ENCODE results near the gene RPS21.

RPS21 gene

DNA sequence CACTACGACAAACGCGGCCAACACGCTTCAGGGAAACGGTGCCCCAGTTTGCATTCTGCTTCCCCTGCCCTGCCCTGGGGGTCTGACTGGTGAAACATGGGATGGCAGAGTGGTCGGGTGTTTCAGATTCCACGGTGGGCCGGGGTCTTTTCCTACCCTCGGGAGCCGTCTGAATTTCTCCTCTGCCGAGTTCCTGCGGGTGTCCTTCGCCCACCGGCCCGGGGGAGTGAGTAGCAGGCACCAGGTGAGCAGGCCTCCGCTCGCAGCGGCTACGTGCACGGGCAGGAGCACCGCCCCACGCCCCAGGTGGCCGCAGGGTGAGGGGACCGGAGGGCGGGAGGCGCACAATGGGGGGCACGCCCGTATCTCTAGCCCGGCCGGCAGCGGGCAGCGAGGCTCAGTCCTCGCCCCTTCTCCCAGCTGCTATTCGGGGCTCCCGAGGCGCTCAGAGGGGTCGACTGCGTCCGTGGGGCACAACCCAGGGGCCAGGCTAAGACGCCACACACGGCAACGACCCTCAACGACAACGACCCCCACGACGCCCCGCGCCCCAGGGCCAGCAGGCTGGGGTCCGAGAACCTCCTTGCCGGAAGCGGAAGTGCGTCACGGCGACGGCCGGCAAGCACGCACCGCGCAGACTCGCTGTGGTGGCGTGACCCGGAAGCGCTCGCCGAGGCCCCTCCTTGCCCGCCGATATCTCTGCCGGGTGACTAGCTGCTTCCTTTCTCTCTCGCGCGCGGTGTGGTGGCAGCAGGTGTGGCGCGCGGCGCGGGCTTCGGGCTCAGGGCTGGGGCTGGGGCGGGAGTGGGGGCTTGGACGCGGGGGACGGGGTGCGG lies at the start of gene RPS21:
TSS of gene RPS21 (plus strand) at position 721 of the 836 bp plus-strand sequence. CDS start 236 bp downstream, outside the sequence.
- peak; percentile 97 for DNase-seq

DNA sequence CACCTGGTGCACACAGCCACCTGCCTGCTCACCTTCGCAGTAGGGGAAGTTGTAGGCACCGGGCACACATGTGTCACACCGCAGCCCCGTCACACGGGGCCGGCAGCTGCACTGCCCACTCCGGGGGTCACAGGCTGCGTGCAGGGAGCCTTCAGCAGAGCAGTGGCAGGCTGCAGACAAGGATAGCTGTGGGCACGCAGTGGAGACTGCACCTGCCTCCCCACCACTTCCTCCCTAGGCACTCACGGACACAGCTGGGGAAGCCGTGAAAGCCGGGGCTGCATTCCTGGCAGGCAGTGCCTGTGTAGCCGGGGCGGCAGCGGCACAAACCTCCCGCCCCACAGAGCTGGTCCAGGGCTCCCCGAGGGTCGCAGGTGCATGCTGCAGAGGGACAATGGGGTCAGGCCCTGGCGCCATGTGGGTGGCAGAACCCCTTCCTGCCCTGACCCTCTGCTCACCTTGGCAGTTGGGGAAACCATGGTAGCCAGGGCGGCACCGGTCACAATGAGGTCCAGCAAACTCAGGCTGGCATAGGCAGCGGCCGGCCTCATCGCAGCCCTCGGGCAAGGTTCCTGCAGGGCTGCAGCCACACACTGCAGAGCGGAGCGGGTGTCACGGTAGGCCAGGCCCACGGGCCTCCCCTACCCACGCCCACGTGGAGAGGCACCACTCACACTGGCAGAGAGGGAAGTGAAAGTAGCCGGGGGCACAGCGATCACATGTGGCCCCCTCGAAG lies 49.2 kb upstream of the RPS21 start:
- no peak for DNase-seq

DNA sequence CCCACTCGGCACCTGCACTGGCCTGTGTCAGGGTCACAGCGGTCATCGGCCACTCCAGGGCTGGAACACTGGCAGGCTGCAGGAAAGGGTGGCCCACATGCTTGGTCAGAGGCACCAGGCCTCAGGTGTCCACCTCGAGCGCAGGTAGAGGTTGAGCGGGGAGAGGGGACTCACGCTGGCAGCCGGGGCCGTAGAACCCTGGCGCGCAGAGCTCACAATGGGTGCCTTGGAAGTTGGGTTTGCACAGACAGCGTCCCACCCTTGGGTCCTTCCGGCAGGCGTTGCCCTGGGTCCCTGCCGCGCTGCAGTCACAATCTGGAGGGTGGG lies 48.6 kb upstream of the RPS21 start:
- no peak for DNase-seq

DNA sequence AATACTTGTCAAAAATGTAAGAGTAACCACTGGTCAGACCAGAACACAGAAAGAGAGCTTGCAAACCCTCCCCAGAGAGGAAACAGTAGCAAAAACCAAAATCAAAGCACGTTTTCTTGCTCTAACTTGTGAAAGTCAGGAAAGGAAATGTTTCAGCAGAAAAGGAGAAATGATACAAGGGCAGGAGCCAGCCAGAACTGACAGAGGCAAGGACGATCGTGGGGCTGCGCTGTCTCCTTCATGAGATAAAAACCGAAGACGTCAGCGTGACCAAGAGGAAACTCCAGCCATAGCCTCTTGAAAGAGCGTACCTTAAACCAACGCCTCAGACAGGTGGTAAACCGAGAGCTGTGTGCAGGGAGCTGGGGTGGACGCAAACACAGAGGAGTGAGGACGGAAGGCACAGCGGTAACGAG lies 47.2 kb upstream of the RPS21 start:
- no peak for DNase-seq

DNA sequence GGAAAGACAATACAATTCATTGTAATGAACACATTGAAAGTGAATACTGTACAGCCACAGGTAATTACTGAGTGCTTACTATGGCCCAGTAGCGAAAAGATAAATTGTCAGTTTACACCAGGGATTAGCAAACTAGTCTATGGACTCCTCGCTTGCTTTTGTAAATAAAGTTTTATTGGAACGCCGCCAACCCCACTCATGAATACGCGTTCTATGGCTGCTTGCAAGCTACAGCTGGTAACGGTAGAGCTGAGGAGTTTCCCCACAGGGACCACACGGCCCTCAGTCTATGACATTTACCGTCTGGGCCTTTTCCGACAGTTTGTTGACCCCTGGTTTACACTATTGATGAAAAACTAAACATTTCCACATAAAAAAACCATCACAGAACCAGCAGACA lies 44.0 kb upstream of the RPS21 start:
- no peak for DNase-seq

DNA sequence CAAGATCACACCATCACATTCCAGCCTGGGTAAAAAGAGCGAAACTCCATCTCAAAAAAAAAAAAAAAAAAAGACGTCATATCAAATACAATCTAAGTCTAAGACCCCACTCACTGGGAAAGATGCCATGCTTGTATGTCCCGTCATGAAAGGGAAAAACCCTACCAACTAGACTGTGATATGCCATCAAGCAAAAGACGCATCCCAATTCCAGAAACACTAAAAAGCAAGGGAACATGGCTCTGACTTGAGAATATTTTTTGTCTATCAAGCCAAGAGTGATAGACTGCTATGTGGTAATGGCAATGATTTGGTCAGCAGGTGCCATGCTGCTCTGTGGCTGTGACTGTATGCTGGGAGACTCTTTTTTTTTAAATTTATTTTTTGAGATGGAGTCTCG lies 42.8 kb upstream of the RPS21 start:
- DNase-seq: no peak

DNA sequence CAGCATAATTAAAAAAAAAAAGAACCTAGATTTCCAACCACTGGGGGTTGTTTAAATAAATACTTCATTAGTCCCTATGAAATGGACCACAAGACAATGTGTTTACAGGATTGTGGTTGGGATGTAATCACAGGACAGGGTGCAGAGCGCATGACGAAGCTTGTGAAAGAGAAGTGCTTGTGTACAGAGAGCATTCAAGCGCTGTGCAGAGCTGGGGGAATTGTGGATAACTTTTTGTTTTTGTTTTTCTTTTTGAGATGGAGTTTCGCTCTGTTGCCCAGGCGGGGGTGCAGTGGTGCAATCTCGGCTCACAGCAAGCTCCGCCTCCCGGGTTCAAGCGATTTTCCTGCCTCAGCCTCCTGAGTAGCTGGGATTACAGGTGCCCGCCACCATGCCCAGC lies 42.1 kb upstream of the RPS21 start:
- no peak for DNase-seq

DNA sequence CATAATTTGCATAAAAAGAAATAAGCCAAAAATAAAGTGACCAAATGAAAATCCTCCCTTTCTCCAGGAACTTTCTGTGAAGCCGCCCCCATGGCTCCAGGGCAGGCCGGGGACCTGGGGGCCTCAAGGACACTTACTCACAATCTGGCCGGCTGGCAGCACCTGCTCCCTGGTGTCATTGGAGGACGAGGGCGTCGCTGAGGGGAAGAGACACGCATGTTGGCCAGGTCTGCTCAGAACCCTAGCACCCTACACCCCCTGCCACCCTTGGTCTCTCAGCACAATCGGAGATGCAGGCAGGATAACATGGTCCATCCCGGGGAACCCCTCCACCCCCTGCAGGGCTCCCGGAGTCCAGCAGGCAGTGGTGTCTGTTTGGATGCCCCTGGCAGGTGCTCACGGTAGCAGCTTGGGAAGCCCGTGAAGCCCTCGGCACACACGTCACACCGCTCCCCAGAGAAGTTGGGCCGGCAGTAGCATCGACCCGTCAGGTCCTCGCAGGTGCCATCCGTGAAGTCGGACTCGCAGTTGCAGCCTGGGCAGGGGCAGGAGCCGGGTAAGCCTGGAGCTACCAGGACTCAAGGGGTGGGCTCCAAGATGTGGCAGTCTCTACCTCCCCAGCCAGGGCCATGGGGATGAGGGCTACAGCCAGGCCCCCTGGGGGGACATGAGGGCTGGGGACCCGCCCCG lies 41.1 kb upstream of the RPS21 start:
- DNase-seq: no peak

DNA sequence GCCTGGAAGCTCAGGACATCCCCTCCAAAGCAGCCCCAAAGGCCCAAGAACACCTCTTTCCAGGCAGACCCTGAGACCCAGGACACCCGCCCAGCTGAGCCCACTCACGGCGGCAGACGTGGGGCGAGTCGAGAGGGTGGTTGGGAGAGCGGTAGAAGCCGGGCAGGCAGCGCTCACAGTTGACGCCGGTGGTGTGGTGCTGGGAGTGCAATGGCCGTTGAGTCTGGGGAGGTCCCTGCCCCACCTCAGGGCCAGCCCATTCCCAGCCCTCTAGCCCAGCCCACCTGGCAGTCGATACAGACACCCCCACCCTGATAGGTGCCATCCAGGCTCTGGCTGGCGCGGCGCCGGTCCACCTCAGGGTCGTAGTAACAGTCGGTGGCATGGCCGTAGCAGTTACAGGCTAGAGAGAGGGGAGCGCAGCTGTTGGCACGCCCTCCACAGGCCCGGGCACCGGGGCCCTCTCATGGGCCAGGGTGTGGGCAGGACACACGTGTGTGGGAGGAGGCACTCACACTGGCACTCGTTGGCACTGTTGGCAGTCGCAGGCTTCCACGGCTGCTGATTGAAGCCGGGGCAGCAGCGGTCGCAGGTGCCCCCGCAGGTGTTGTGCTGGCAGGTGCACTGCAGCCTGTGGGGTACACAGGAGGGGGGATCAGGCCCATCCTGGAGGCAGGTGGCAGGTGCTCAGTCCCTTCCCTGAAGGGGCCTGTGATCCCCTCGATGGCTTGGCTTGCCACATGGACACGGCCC lies 40.3 kb upstream of the RPS21 start:
- DNase-seq: no peak

DNA sequence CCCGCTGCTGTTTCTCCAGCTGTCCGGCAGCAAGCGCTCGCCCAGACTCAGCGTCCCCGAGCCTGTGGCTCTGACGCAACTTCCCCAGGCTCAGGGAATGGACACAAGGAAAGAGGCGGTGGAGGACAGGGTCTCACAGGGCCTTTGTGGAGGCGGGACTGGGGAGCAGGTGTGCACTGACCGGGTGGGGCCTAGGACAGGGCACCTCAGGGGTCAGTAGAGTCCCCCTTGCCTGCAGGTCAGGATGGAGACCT lies 39.8 kb upstream of the RPS21 start:
- no peak for DNase-seq

DNA sequence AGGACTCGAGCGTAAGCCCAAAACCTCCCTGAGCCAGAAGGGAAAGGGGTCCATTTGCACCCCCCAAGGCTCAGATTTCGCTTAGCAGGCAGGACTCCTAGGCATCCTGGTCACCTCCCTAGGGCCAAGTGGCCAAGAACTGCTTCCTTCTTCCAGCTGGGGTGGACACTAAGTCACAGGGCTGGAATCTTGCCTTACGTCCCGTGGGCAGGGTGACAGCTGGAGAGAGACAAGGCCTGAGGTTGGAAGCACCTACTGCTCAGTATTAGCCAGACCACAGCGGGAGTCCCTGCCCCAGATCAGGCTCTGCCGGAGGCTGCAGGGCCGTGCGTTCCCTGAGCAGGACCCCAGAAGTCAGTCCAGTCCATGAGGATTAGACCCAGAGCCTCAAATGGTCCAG lies 39.5 kb upstream of the RPS21 start:
- no peak for DNase-seq

DNA sequence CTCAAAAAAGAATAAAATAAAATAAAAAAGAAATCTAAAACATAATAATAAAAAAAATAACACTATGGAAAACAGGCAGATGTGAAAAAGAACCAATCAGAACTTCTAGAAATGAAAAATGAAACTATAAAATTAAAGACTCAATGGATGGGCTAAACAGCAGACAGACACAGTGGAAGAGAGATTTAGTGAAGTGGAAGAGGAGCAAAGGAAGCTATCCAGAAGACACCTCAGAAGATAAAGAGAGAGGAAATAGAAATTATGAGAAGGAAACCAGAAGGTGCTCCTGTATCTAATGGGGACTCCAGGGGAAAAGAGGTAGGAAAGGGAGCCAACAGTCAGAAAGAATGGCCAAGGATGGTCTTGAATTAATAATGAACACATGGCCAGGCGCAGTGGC lies 38.3 kb upstream of the RPS21 start:
- no peak for DNase-seq

DNA sequence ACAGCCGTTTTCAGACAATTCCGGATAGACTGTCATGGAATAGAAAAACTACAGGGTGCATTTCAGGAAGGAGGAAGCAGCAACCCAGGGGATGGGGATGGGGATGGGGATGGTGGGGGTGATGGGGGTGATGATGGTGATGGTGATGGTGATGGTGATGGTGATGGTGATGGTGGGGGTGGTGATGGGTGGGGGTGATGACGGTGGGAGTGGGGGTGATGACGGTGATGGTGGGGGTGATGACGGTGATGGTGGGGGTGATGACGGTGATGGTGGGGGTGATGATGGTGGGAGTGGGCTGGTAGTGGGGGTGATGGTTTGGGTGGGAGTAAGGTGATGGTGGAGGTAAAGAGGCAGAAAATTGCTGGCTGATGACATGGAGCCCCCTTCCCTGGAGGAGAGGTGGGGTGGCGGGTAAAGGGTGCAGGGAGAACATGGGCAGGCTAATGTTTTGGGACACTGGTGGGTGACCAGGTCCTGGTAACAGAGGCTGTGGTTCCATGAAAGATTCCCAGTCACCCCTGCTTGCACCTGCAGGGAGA lies 37.3 kb upstream of the RPS21 start:
- no peak for DNase-seq

DNA sequence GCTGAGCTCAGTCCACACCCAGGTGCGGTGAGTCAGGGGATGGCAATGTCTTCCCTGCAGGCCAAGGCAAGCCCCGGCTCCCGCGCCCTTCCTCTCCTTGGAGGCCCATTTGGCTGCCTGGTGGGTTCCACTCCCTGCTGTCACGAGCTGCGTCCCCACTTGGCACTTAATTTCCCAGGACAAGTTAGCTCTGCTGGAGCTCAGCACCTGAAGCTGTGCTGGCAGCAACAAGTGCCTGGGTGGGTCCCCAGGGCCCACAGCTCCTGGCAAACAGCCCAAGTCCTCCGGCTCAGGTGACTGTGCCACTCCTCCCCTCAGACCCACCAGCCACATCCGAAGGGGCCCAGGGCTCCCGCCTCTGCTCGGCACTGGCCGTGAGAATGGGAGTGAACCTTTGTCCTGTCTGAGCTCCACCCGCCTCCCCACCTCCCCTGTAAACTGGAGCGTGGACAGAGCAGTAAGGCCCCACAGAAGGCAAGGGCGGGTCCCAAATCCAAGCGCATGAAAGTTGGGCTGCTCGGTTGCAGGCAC lies 36.7 kb upstream of the RPS21 start:
- no peak for DNase-seq

DNA sequence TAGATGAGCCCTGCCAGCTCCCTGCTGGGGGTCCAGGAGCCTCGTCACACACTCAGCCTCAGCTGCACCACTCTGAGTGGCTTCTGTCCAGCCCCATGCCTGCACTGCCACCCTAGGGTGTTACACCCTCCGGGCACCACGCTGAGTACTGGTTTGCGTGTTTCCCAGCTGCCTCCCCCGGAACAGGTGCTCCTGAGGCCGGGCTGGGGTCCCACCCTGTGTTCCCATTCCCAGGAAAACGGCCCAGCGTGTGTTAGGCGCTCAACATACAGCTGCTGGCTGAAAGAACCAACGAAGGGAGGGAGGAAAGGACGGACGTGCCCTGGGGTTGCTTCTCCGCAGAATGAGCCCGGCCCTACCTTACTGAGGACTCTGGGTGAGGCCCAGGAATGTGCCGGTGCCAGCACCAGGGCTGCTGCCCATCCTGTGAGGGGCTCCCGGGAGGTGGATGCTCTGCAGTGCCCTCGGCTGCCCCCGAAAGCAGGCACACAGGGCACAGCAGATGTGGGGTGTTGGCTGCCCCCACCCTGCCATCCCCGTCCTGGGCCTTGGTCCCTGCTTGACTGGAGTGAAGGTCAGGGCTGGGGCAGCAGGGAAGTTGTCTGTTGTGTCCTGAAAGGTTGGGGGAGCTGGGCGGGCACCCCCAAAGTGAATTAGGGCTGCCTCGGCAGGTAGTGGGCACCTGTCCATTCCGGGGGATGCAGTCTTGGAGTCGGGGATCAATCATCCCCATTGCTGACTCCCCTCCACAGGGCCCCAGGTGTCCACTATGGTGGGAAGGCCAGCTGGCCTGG lies 36.1 kb upstream of the RPS21 start:
- no peak for DNase-seq

DNA sequence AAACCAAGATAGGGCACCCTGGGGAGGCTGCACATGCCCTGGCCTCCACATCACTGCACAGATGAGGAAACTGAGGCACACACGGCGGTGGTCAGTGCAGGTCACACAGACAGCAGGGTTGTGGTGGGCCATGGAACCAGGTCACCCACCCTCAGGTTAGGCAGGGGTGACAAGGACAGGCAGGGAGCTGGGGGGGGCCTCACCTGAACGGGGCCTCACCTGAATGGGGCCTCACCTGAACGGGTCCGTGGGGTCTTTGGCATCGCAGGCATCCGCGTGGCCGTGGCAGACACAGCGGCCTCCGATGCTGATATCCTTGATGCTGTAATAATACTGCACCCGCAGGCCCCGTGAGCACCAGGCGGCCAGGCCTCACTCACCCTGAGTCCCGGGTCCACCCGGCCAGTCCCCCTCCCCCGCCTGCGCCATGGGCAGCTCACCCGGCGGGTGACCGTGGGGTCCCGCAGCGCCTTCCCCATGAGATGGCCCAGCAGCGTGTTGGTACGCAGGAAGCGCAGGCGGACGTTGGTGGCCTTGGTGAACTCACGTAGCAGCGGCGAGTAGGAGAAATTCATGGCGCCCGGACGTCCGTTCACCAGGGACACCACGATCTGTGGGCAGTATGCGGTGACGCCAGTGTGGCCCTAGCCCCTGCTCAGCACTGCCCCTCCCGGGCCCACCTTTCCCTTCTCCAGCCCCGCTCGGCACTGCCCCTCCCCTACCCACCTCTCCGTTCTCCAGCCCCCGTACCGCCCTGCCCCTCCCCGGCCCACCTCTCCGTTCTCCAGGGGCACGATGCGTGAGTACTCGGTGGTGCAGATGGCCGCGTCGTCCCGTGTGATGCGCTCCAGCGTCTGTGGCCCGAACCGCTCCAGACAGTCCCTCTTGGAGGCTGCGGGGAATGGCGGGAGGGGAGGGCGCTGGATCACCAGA lies 35.2 kb upstream of the RPS21 start:
- no peak for DNase-seq

DNA sequence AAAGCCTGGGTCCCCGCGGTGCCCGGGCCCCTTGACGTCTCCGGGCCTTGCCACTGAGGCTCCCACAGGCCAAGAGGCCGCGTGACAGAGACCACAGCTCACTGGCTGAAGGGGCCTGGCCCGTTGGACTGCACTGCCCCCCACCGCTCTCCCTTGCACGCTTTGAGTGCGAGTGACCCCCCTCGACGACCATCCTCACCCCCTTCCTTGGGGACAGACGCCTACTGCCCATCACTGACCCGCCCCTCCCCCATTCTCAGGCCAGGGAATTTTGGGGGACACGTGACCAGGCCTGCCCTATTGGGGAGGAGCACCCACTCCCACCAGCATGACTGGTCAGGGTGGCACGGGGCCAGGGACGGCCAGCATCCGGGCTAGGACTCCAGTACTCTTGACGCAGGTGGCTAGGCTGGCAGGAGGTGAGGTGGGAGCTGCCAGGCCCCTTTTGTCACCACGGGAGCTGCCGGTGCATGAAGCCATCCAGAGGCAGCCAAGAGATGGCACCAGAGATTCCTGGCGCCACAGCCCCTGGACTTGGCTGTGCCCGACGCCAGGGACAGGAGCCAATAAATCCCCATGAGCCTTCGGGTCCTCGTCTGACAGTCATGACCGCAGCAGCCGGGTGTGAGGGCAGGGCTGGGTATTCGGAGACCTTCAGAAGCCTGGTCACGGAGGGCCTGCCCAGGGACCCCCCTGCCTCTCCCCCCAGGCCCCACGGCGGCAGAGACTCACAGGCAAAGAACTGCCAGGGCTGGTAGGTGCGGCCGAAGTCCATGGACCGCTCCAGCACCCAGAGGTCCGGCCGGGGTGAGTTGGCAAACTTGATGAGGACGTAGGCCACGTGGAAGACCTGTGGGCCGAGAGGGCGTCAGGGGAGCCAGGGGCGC lies 34.3 kb upstream of the RPS21 start:
- no peak for DNase-seq

DNA sequence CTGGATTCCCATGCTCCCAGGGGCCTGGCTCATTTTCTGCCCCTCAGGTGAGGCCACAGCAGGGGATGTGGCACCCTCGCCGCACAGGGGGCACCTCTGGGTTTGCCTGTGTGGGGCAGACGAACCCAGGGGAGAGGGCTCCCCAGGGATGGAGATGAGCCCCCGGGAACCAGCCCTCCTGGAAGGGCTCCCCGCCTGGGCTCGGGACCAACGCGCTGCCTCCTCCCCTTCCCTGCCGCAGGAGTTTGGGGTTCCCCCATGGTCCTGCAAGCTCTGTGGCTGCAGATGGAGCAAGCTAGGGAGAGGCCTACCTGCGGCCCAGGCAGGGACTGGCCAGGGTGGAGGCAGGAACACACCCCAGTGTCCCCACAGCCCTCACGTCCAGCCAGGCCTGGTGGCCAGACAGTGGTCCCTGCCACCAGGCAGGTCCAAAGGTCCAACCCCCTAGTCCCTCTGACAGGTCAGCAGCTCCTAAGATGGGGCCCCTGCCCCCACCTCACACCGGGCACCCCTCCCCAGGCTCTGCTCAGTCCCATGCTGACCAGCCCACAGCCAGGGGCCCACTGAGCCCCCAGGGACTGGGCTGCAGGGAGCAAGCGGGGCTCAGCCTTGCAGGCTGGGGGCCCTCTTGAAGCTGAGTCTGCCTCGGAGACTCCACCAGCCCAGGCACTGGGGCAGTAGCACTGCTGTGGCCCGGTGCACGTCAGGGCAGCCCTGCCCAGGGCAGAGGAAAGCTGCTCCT lies 33.4 kb upstream of the RPS21 start:
- no peak for DNase-seq

All from NCI-H146 (cell line).